HCT116 (cell line): Measurements from ENCODE around the gene IL1RAP. TPM values are rescaled to one million over a fixed set of nuclear protein-coding genes. Genes with fewer than 3 reads are reported as not detected.

Experiments used
- ATAC-seq: fragments of 200-7000 bp; cut with Tn5 transposase; 2 replicates; pipeline ENCODE4 v1.9.1; 2020; ENCODE audit warnings: mild to moderate bottlenecking, moderate library complexity
- BruUV-seq: library from RNA; stranded (reverse); fragments of 400-500 nt; replicated peaks from 2 replicates; lab custom pipeline; 2021; lab: Mats Ljungman, UMichigan
- CTCF ChIA-PET: fragments of 300-600 bp; sonication (Branson Sonifier 250); formaldehyde crosslinking; loops from one replicate; lab custom pipeline; 2021; ENCODE audit warnings: antibody characterized with exemption; lab: Charles Lee
- POLR2A ChIA-PET: fragments of 300-600, 350-600 bp; sonication (Branson Sonifier 250); formaldehyde crosslinking; loops from one replicate; lab custom pipeline; 2021; ENCODE audit warnings: antibody characterized with exemption; lab: Charles Lee
- RAD21 ChIA-PET, 2 experiments: fragments of 300-600 bp; sonication (Branson Sonifier 250); formaldehyde crosslinking; loops; one replicate each; lab custom pipeline; 2023; ENCODE audit warnings: low total read pairs in 2 of 2; ENCODE audit not compliant: uncharacterized antibody in 2 of 2, unreplicated experiment in 2 of 2, low non-redundant PET in 1 of 2; lab: Charles Lee
- DNase-seq: peaks from one replicate; pipeline ENCODE4 v3.0.0-alpha.2; 2010; ENCODE audit warnings: low read depth, low spot score
- H2AFZ ChIP-seq: fragments of 200-600 bp; shearing (Covaris generic), sonication (generic); 2 replicates; pipeline ENCODE4 v1.6.1; 2017; ENCODE audit warnings: low read depth, mixed run types, mixed read lengths, antibody characterized with exemption, low read length; ENCODE audit not compliant: poor library complexity, severe bottlenecking
- H3K27ac ChIP-seq: 2 replicates; pipeline ENCODE4 v1.5.1; 2012; ENCODE audit warnings: low read depth, low read length
- H3K27me3 ChIP-seq: fragments of 200-600 bp; sonication (generic); 2 replicates; pipeline ENCODE4 v1.6.1; 2016; ENCODE audit warnings: mixed run types, low read length, mixed read lengths; ENCODE audit not compliant: insufficient read depth
- H3K36me3 ChIP-seq, 2 experiments: fragments of 200-500 bp in 1 of 2; fragments of 200-600 bp in 1 of 2; sonication (Bioruptor generic) in 1 of 2; sonication (generic) in 1 of 2; 2 replicates each; pipeline versions ENCODE4 v1.5.1 to v1.6.1; 2014 to 2016; ENCODE audit warnings: low read length in 2 of 2, inconsistent platforms in 1 of 2, mixed read lengths in 1 of 2, mixed run types in 1 of 2; ENCODE audit not compliant: insufficient read depth in 2 of 2, control insufficient read depth in 1 of 2
- H3K4me1 ChIP-seq, 2 experiments: fragments of 200-600 bp in 1 of 2; sonication (generic) in 1 of 2; 2 replicates each; pipeline versions ENCODE4 v1.5.1 to v1.6.1; 2012 to 2017; ENCODE audit warnings: low read length in 2 of 2, inconsistent platforms in 1 of 2, mild to moderate bottlenecking in 1 of 2, mixed read lengths in 1 of 2, mixed run types in 1 of 2, moderate library complexity in 1 of 2; ENCODE audit not compliant: insufficient read depth in 2 of 2, control insufficient read depth in 1 of 2
- H3K4me2 ChIP-seq: fragments of 200-600 bp; sonication (generic); 2 replicates; pipeline ENCODE4 v1.6.1; 2017; ENCODE audit warnings: mixed run types, low read length, mixed read lengths
- H3K4me3 ChIP-seq, 2 experiments: fragments of 200-600 bp in 1 of 2; sonication (generic) in 1 of 2; replicated peaks in 1 of 2; 2 replicates each; pipeline ENCODE4 v1.5.1; 2011 to 2016; ENCODE audit warnings: low read length in 2 of 2, control low read depth in 1 of 2, low read depth in 1 of 2, mild to moderate bottlenecking in 1 of 2, mixed read lengths in 1 of 2, mixed run types in 1 of 2
- H3K79me2 ChIP-seq: fragments of 200-600 bp; sonication (generic); 2 replicates; pipeline ENCODE4 v1.6.1; 2017; ENCODE audit warnings: mild to moderate bottlenecking, mixed run types, low read length, moderate library complexity, mixed read lengths; ENCODE audit not compliant: insufficient read depth
- H3K9ac ChIP-seq: fragments of 200-600 bp; sonication (generic); 2 replicates; pipeline ENCODE4 v1.6.1; 2016; ENCODE audit warnings: low read length, mixed read lengths
- H3K9me2 ChIP-seq: fragments of 200-600 bp; sonication (generic), shearing (Covaris generic); 2 replicates; pipeline ENCODE4 v1.6.1; 2017; ENCODE audit warnings: mixed run types, mild to moderate bottlenecking, moderate library complexity; ENCODE audit not compliant: insufficient read depth
- H3K9me3 ChIP-seq, 2 experiments: fragments of 200-500 bp in 1 of 2; fragments of 200-600 bp in 1 of 2; sonication (Bioruptor generic) in 1 of 2; sonication (generic) in 1 of 2; 2 replicates each; pipeline ENCODE4 v1.6.1; 2014 to 2017; ENCODE audit warnings: low read length in 2 of 2, mixed read lengths in 2 of 2, inconsistent platforms in 1 of 2, low read depth in 1 of 2, mild to moderate bottlenecking in 1 of 2, mixed run types in 1 of 2, moderate library complexity in 1 of 2; ENCODE audit not compliant: control insufficient read depth in 1 of 2, insufficient read depth in 1 of 2
- H4K20me1 ChIP-seq: fragments of 200-600 bp; sonication (generic), shearing (Covaris generic); 2 replicates; pipeline ENCODE4 v1.6.1; 2017; ENCODE audit warnings: mixed run types, mild to moderate bottlenecking, moderate library complexity; ENCODE audit not compliant: insufficient read depth
- EGR1 ChIP-seq: IDR thresholded peaks from 2 replicates; pipeline ENCODE4 v1.6.1; 2012; ENCODE audit warnings: low read depth
- POLR2AphosphoS5 ChIP-seq: IDR thresholded peaks from 2 replicates; pipeline ENCODE4 v1.6.1; 2011; ENCODE audit warnings: mild to moderate bottlenecking, low read depth, low read length, moderate library complexity
- SIN3A ChIP-seq: IDR thresholded peaks from 2 replicates; pipeline ENCODE4 v1.6.1; 2012; ENCODE audit warnings: low read depth
- SP1 ChIP-seq: IDR thresholded peaks from 2 replicates; pipeline ENCODE4 v1.6.1; 2012; ENCODE audit warnings: low read depth
- SRF ChIP-seq: IDR thresholded peaks from 2 replicates; pipeline ENCODE4 v1.6.1; 2012; ENCODE audit warnings: low read depth
- ZNF274 ChIP-seq: fragments of 200-500 bp; sonication (Bioruptor generic); IDR thresholded peaks from 2 replicates; pipeline ENCODE4 v1.6.1; 2014; ENCODE audit warnings: mild to moderate bottlenecking, low read depth, low read length, inconsistent platforms
- intact Hi-C: fragments of 100-400 bp; cut with micrococcal nuclease; formaldehyde crosslinking; loops from 2 replicates; pipeline ENCODE4 v1.10.0; 2022
- total RNA-seq: library from RNA; stranded (reverse); gene quantifications from one replicate; pipeline ENCODE4 v1.2.1, GENCODE V29; 2021; ENCODE audit not compliant: unreplicated experiment
- TF ChIP-seq, protein P1 (sequence below): IDR thresholded peaks from 2 replicates; pipeline ENCODE4 v1.6.1; 2012; ENCODE audit warnings: low read depth

IL1RAP gene
- total RNA-seq, 1 experiment from 2014 or later: 5.8 TPM

DNA sequence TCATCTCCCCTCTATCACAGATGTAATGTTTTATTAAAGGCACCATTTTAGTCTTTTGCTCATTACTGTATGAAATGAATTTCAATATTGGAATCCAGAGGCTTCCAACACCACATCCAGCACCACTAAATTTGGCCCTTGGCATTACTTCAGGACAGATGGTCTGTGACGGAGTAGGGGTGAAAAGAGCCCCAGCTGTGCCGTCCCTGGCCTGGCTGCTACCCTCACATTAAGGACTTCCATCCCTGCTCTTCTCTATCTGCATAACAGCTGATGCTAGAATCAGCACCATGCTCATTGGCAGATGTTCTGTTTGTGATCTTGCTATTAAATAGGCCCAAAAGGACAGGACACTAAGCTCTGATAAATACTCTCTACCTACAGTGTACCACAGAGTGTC is 152.9 kb downstream of the IL1RAP start (continued):
- TF ChIP-seq, protein P1, sequence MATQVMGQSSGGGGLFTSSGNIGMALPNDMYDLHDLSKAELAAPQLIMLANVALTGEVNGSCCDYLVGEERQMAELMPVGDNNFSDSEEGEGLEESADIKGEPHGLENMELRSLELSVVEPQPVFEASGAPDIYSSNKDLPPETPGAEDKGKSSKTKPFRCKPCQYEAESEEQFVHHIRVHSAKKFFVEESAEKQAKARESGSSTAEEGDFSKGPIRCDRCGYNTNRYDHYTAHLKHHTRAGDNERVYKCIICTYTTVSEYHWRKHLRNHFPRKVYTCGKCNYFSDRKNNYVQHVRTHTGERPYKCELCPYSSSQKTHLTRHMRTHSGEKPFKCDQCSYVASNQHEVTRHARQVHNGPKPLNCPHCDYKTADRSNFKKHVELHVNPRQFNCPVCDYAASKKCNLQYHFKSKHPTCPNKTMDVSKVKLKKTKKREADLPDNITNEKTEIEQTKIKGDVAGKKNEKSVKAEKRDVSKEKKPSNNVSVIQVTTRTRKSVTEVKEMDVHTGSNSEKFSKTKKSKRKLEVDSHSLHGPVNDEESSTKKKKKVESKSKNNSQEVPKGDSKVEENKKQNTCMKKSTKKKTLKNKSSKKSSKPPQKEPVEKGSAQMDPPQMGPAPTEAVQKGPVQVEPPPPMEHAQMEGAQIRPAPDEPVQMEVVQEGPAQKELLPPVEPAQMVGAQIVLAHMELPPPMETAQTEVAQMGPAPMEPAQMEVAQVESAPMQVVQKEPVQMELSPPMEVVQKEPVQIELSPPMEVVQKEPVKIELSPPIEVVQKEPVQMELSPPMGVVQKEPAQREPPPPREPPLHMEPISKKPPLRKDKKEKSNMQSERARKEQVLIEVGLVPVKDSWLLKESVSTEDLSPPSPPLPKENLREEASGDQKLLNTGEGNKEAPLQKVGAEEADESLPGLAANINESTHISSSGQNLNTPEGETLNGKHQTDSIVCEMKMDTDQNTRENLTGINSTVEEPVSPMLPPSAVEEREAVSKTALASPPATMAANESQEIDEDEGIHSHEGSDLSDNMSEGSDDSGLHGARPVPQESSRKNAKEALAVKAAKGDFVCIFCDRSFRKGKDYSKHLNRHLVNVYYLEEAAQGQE: no peak
- no peak for TF ChIP-seq SRF
- TF ChIP-seq, all 23 proteins: peak for 0

DNA sequence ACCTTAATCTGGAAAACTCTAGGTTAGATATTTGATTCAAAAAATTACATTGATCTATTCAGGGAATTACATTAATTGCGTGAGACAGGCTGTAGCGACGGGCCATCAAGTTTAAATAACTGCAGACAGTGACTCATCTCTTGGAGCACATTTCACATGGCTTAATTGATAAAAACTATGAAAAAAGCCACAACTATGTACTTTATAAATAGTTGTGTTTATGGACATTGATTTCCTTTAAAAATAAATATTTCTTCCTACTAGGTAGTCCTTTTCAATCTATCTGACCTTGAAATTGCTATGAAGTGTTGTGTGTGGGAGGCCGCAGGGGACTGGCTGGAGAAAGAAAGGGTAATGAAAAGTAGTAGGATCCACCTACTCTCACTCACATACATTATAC is 157.8 kb downstream of the IL1RAP start:
- no peak for TF ChIP-seq SIN3A
- no peak for TF ChIP-seq POLR2AphosphoS5
- no peak for TF ChIP-seq SP1
- no peak for TF ChIP-seq EGR1
- no peak for TF ChIP-seq ZNF274
- H3K4me2 ChIP-seq: no peak overlapping the region
- no peaks in the 10 kb centered on the region for H3K4me1 ChIP-seq
- H3K27ac ChIP-seq: no peak overlapping the region
- no peak overlapping the region for H3K4me3 ChIP-seq
- no TSS peak for BruUV-seq
- DNase-seq (no peak), ATAC-seq (no peak)
- no peak overlapping the region for H2AFZ ChIP-seq
- H3K27me3 ChIP-seq: no peaks in the 10 kb centered on the region
- H3K79me2 ChIP-seq: no peaks in the 10 kb centered on the region
- RAD21 ChIA-PET: no interaction called here
- H3K36me3 ChIP-seq: no peaks in the 10 kb centered on the region
- CTCF ChIA-PET: no interaction called here
- H3K9ac ChIP-seq: no peak overlapping the region
- POLR2A ChIA-PET: no interaction called here
- intact Hi-C loops: no loop called here
- H4K20me1 ChIP-seq: no peaks in the 10 kb centered on the region
- H3K9me3 ChIP-seq: no peaks in the 10 kb centered on the region
- no peaks in the 10 kb centered on the region for H3K9me2 ChIP-seq
